ENCODE data around the gene PRAMEF5. TPM values are rescaled to one million over a fixed set of nuclear protein-coding genes. Genes with fewer than 3 reads are reported as not detected.
"Not testable (repeated sequence)": the region's sequence is repeated elsewhere in the genome, so short reads cannot be mapped to it uniquely, and the experiment has no call there.

PRAMEF5 gene
- polyA plus RNA-seq, 4 donors = not detected

DNA sequence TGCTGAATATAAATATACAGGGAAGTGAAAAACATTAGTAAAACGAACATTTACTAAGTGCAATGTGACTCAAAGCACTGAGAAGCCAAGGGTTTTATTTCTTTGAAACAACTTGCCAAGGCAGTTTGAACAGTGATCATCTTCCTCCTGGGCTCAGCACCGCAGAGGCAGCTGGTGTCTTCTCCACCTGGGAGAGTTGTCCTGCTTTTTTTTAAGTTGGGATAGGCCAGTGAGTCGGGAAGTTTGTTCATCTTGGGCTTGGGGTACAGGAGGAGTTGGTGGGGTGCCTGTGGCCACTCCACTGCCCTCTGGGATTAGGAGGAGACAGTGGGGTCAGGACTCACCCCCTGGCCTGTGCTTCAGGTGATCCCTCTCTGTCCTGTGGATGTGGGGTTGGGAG is 35.0 kb downstream of the PRAMEF5 start:
- H3K9me3 ChIP-seq (ENCODE audit: control insufficient read depth in 2 of 2, insufficient read depth in 1 of 2, low read depth in 1 of 2, low read length in 1 of 2); H3K36me3 ChIP-seq (ENCODE audit: control insufficient read depth in 3 of 3, insufficient read depth in 2 of 3, low read depth in 1 of 3, low read length in 3 of 3); H3K4me1 ChIP-seq (ENCODE audit: control insufficient read depth in 3 of 3, insufficient read depth in 2 of 3, low read depth in 1 of 3, low read length in 2 of 3); H3K27ac ChIP-seq (ENCODE audit: low read depth in 1 of 3, low read length in 2 of 3); H3K27me3 ChIP-seq (ENCODE audit: control insufficient read depth in 3 of 3, insufficient read depth in 3 of 3, low read length in 3 of 3); DNase-seq; H3K4me3 ChIP-seq (ENCODE audit: low read depth in 1 of 3, low read length in 3 of 3); FAIRE-seq: not testable (repeated sequence)
- WGBS, 3 donors = 57 to 73% (median 72%) methylated on average over 1 to 2 of the region's 3 CpGs

GRCh38 chr1:13297216-13297931 is 43.4 kb downstream of the PRAMEF5 start:
- not testable (repeated sequence) for H3K36me3 ChIP-seq (ENCODE audit: control insufficient read depth in 3 of 3, insufficient read depth in 2 of 3, low read depth in 1 of 3, low read length in 3 of 3); FAIRE-seq; H3K9me3 ChIP-seq (ENCODE audit: control insufficient read depth in 2 of 2, insufficient read depth in 1 of 2, low read depth in 1 of 2, low read length in 1 of 2); H3K27ac ChIP-seq (ENCODE audit: low read depth in 1 of 3, low read length in 2 of 3); H3K4me3 ChIP-seq (ENCODE audit: low read depth in 1 of 3, low read length in 3 of 3); H3K27me3 ChIP-seq (ENCODE audit: control insufficient read depth in 3 of 3, insufficient read depth in 3 of 3, low read length in 3 of 3); DNase-seq; H3K4me1 ChIP-seq (ENCODE audit: control insufficient read depth in 3 of 3, insufficient read depth in 2 of 3, low read depth in 1 of 3, low read length in 2 of 3)
- WGBS, 3 donors = 90 to 100% (median 95%) methylated on average over 1 to 2 of the region's 5 CpGs

DNA sequence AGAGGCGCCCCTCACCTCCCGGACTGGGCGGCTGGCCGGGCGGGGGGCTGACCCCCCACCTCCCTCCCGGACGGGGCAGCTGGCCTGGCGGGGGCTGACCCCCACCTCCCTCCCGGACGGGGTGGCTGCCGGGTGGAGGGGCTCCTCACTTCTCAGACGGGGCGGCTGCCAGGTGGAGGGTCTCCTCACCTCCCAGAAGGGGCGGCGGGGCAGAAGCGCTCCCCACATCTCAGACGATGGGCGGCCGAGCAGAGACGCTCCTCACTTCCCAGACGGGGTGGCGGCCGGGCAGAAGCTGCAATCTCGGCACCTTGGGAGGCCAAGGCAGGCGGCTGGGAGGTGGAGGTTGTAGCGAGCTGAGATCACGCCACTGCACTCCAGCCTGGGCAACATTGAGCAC is 44.7 kb downstream of the PRAMEF5 start:
- not testable (repeated sequence) for H3K27me3 ChIP-seq (ENCODE audit: control insufficient read depth in 3 of 3, insufficient read depth in 3 of 3, low read length in 3 of 3); H3K4me1 ChIP-seq (ENCODE audit: control insufficient read depth in 3 of 3, insufficient read depth in 2 of 3, low read depth in 1 of 3, low read length in 2 of 3); H3K36me3 ChIP-seq (ENCODE audit: control insufficient read depth in 3 of 3, insufficient read depth in 2 of 3, low read depth in 1 of 3, low read length in 3 of 3); H3K4me3 ChIP-seq (ENCODE audit: low read depth in 1 of 3, low read length in 3 of 3); H3K27ac ChIP-seq (ENCODE audit: low read depth in 1 of 3, low read length in 2 of 3); FAIRE-seq; DNase-seq; H3K9me3 ChIP-seq (ENCODE audit: control insufficient read depth in 2 of 2, insufficient read depth in 1 of 2, low read depth in 1 of 2, low read length in 1 of 2)
- 92 to 100% (median 98%) methylated on average over 3 to 12 of the region's 27 CpGs for WGBS, 3 donors

DNA sequence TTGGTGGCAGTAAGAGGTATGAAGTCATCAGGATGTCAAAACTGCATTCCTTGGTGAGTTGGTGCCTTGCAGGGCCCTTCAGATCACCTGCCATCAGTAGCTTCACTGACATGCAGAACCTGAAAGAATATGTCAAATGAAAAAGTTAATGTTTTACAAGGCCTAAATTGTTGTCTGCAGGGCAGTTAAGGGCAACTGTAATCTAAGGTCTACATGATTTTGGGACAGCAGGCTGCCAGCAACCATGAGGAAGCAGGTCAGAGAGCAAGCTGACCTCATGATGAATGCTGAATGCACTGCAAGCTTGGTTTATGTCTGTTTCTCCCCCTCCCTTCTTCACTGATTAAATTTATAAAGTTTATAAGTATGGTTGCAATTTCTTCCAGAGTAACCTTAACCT is 48.2 kb downstream of the PRAMEF5 start:
- not testable (repeated sequence) for H3K27ac ChIP-seq (ENCODE audit: low read depth in 1 of 3, low read length in 2 of 3); FAIRE-seq; H3K9me3 ChIP-seq (ENCODE audit: control insufficient read depth in 2 of 2, insufficient read depth in 1 of 2, low read depth in 1 of 2, low read length in 1 of 2); H3K27me3 ChIP-seq (ENCODE audit: control insufficient read depth in 3 of 3, insufficient read depth in 3 of 3, low read length in 3 of 3); DNase-seq; H3K4me1 ChIP-seq (ENCODE audit: control insufficient read depth in 3 of 3, insufficient read depth in 2 of 3, low read depth in 1 of 3, low read length in 2 of 3); H3K4me3 ChIP-seq (ENCODE audit: low read depth in 1 of 3, low read length in 3 of 3); H3K36me3 ChIP-seq (ENCODE audit: control insufficient read depth in 3 of 3, insufficient read depth in 2 of 3, low read depth in 1 of 3, low read length in 3 of 3)

- not testable (repeated sequence) for H3K9me3 ChIP-seq (ENCODE audit: control insufficient read depth in 2 of 2, insufficient read depth in 1 of 2, low read depth in 1 of 2, low read length in 1 of 2); H3K27me3 ChIP-seq (ENCODE audit: control insufficient read depth in 3 of 3, insufficient read depth in 3 of 3, low read length in 3 of 3); H3K4me1 ChIP-seq (ENCODE audit: control insufficient read depth in 3 of 3, insufficient read depth in 2 of 3, low read depth in 1 of 3, low read length in 2 of 3); H3K27ac ChIP-seq (ENCODE audit: low read depth in 1 of 3, low read length in 2 of 3); H3K4me3 ChIP-seq (ENCODE audit: low read depth in 1 of 3, low read length in 3 of 3); FAIRE-seq; DNase-seq; H3K36me3 ChIP-seq (ENCODE audit: control insufficient read depth in 3 of 3, insufficient read depth in 2 of 3, low read depth in 1 of 3, low read length in 3 of 3)
- no CpG with 5 or more reads among the region's 1 CpG for WGBS, 3 donors
Measured at GRCh38 chr1:13303239-13303638, 49.2 kb downstream of the PRAMEF5 start, which contains the start of gene PRAMEF33. PRAMEF33 (plus strand) TSS chr1:13303539; CDS start chr1:13305955, 2,416 bp downstream.

Other genes with a start within 250 kb of the PRAMEF5 start
- gene PRAMEF27, start 197.6 kb upstream of the PRAMEF5 start, polyA plus RNA-seq = not detected
- gene HNRNPCL3, start 193.4 kb upstream of the PRAMEF5 start, polyA plus RNA-seq = not detected
- gene PRAMEF25, start 183.4 kb upstream of the PRAMEF5 start, polyA plus RNA-seq = not detected
- gene HNRNPCL2, start 137.3 kb upstream of the PRAMEF5 start, polyA plus RNA-seq = not detected
- not detected for gene PRAMEF26, start 98.2 kb upstream of the PRAMEF5 start, polyA plus RNA-seq
- not detected for gene HNRNPCL4, start 88.6 kb upstream of the PRAMEF5 start, polyA plus RNA-seq
- not detected for gene PRAMEF9, start 82.3 kb upstream of the PRAMEF5 start, polyA plus RNA-seq
- not detected for gene PRAMEF13, start 52.8 kb upstream of the PRAMEF5 start, polyA plus RNA-seq
- not detected for gene PRAMEF18, start 28.0 kb upstream of the PRAMEF5 start, polyA plus RNA-seq
- gene PRAMEF8, start 30.9 kb downstream of the PRAMEF5 start, polyA plus RNA-seq = not detected
- gene PRAMEF33, start 49.3 kb downstream of the PRAMEF5 start, polyA plus RNA-seq = not detected
- not detected for gene PRAMEF15, start 61.4 kb downstream of the PRAMEF5 start, polyA plus RNA-seq
- not detected for gene PRAMEF14, start 92.9 kb downstream of the PRAMEF5 start, polyA plus RNA-seq
- gene PRAMEF19, start 117.7 kb downstream of the PRAMEF5 start, polyA plus RNA-seq = not detected
- gene PRAMEF17, start 135.4 kb downstream of the PRAMEF5 start, polyA plus RNA-seq = not detected
- gene PRAMEF20, start 156.3 kb downstream of the PRAMEF5 start, polyA plus RNA-seq = not detected

Data from small intestine (tissue), 7 donors.